BE2C (cell line): ENCODE data around the gene PPP4R1.

Experiments
- DNase-seq: peaks from one replicate; pipeline ENCODE4 v3.0.0-alpha.2; 2020
- H3K27me3 ChIP-seq: fragments of 250-450 bp; sonication (Bioruptor Pico); 2 replicates; pipeline ENCODE4 v1.5.1; 2020; ENCODE audit warnings: mild to moderate bottlenecking
- H3K36me3 ChIP-seq: fragments of 250-450 bp; sonication (Bioruptor Pico); 2 replicates; pipeline ENCODE4 v1.5.1; 2020; ENCODE audit warnings: mild to moderate bottlenecking
- H3K4me1 ChIP-seq: fragments of 250-450 bp; sonication (Bioruptor Pico); 2 replicates; pipeline ENCODE4 v1.5.1; 2020
- H3K4me3 ChIP-seq: 2 replicates; pipeline ENCODE4 v1.5.1; 2011; ENCODE audit warnings: low read depth, low read length
- H3K9me3 ChIP-seq: fragments of 250-450 bp; sonication (Bioruptor Pico); 2 replicates; pipeline ENCODE4 v1.5.1; 2020
- CTCF ChIP-seq: IDR thresholded peaks from 2 replicates; pipeline ENCODE4 v1.5.1; 2012; ENCODE audit warnings: mild to moderate bottlenecking, low read depth, low read length

PPP4R1 gene

DNA sequence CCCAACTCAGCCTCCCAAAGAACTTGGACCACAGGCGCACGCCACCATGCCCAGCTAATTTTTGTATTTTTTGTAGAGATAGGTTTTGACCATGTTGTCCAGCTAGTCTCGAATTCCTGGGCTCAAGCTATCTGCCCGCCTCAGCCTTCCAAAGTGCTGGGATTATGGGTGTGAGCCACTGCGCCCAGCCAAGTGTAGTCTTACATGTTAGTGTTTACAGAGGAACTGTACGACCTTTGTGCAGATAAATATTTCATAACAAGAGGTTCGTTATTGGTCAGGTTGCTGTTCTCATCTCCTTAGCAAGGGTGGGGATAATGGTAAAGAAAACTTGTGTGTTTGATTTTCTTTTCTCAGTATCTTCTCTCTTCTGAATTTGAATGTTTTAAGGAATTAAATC, 92.6 kb downstream of the PPP4R1 start:
- Histone ChIP-seq H3K4me1 (no peaks in the 10 kb centered on the region), H3K36me3 (no peaks in the 10 kb centered on the region), H3K9me3 (no peaks in the 10 kb centered on the region), H3K27me3 (no peaks in the 10 kb centered on the region), H3K4me3 (no peak overlapping the region)
- TF ChIP-seq CTCF = no peak
- no peak for DNase-seq

DNA sequence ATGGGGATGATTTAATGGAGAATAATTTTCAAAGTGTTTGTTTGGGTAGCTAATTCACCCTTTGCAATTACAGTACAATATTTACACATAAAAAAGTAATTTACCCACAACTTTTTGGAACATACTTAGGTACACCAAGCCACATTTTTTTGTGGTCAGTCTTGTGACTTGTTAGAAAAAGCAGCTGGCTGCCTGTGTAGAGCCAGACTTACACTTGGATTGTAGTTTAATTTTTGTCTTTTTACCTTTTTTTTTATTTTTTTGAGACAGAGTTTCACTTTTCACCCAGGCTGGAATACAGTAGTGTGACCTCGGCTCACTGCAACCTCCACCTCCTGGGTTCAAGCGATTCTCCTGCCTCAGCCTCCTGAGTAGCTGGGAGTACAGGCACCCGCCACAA, 93.7 kb downstream of the PPP4R1 start:
- no peak for TF ChIP-seq CTCF
- no peaks in the 10 kb centered on the region for H3K36me3 ChIP-seq

DNA sequence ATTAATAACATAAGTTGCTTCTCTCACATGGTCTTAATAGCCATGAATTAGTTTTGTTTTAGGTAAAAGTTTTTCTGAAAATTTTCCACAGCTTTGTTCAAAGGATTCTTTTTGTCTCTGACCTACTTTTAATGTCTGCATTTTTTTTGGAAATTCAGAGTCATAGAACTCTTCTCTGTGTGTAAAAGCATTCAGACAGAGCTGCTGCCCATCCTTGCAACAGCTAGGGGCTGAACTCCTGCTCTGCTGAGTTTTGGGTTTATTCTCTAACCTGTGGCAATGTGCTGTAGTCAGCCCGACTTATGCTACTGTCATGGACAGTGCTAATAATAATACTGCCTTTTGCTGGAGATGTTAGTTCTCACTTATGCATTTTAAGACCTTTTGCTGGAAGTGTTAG, 95.0 kb downstream of the PPP4R1 start:
- Histone ChIP-seq H3K9me3 (no peaks in the 10 kb centered on the region), H3K36me3 (no peaks in the 10 kb centered on the region), H3K4me1 (no peaks in the 10 kb centered on the region), H3K4me3 (no peak overlapping the region), H3K27me3 (no peaks in the 10 kb centered on the region)
- no peak for DNase-seq
- no peak for TF ChIP-seq CTCF

More for the DNA sequence above, 93.7 kb downstream of the PPP4R1 start:
- Histone ChIP-seq H3K4me3 (no peak overlapping the region), H3K9me3 (no peaks in the 10 kb centered on the region), H3K4me1 (no peaks in the 10 kb centered on the region), H3K27me3 (no peaks in the 10 kb centered on the region)
- DNase-seq = no peak

GRCh38 chr18:9517869-9518268, 96.5 kb downstream of the PPP4R1 start:
- no peak for DNase-seq
- no peak for TF ChIP-seq CTCF
- Histone ChIP-seq H3K9me3 (no peaks in the 10 kb centered on the region), H3K4me3 (no peak overlapping the region), H3K36me3 (no peaks in the 10 kb centered on the region), H3K27me3 (no peaks in the 10 kb centered on the region), H3K4me1 (no peaks in the 10 kb centered on the region)

- no peaks in the 10 kb centered on the region for H3K36me3 ChIP-seq
- TF ChIP-seq CTCF = peak; percentile 75
- H3K4me3 ChIP-seq = no peak overlapping the region
- H3K27me3 ChIP-seq = no peaks in the 10 kb centered on the region
- H3K4me1 ChIP-seq = no peaks in the 10 kb centered on the region
- DNase-seq = no peak
- H3K9me3 ChIP-seq = no peaks in the 10 kb centered on the region
These were observed 97.8 kb downstream of the PPP4R1 start for GRCh38 chr18:9516437-9517064.

GRCh38 chr18:9513971-9514512, 100.3 kb downstream of the PPP4R1 start:
- H3K4me1 ChIP-seq = no peaks in the 10 kb centered on the region
- no peak overlapping the region for H3K4me3 ChIP-seq
- no peaks in the 10 kb centered on the region for H3K9me3 ChIP-seq
- DNase-seq = no peak
- no peaks in the 10 kb centered on the region for H3K27me3 ChIP-seq
- H3K36me3 ChIP-seq = no peaks in the 10 kb centered on the region
- TF ChIP-seq CTCF = no peak
